ENCODE measurements around the gene ANO4. TPM values are rescaled to one million over a fixed set of nuclear protein-coding genes. Genes with fewer than 3 reads are reported as not detected.
A peak's percentile ranks its signal among the peaks of the same experiment; 100 is the strongest.

ANO4 gene
- polyA plus RNA-seq (ENCODE audit: insufficient read length in 4 of 4) = 1 to 10 TPM; 1.1 to 2.2 (median 1.6) TPM

DNA sequence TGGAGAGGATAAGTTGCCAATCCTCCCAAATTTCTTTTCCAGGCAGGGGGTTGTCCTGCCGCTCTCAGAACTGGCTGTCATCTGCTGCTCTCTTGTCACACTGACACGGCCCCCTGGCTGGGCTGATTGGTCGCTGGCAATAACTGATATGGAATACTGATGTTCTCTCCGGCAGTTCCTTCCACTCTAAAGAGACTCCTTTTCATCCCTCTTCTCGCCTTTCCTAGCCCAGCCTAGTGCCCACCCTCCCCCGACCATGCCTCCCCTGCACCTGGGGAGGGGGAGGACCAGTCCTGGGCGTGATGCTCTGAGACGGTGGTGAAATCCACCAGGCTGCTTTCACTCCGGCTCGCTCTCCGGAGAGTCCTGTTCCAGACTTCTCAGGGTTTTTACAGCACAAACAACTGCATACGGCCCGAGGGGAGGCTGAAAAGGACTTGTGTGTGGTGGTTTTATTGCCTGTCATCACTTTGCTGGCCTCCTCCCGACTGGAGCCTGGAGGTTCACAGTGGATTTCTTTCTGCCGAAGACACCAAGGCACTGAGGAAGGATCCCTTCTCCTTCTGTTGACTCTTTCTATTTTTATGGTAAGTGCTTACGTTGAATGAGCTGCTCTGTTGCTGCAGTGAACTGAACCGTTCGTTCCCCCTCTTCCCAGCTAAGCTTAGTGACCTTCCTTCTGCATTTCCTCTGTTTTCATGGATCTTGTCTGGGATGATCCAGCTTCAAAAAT, at the start of gene ANO4:
Gene ANO4 (plus strand): TSS at position 336 of the 733 bp plus-strand sequence. CDS start 107,010 bp downstream, outside the sequence.
- peak in 2 of 4 donors; percentile 9 to 13 for DNase-seq (ENCODE audit: low read depth in 4 of 4, low spot score in 2 of 4)

DNA sequence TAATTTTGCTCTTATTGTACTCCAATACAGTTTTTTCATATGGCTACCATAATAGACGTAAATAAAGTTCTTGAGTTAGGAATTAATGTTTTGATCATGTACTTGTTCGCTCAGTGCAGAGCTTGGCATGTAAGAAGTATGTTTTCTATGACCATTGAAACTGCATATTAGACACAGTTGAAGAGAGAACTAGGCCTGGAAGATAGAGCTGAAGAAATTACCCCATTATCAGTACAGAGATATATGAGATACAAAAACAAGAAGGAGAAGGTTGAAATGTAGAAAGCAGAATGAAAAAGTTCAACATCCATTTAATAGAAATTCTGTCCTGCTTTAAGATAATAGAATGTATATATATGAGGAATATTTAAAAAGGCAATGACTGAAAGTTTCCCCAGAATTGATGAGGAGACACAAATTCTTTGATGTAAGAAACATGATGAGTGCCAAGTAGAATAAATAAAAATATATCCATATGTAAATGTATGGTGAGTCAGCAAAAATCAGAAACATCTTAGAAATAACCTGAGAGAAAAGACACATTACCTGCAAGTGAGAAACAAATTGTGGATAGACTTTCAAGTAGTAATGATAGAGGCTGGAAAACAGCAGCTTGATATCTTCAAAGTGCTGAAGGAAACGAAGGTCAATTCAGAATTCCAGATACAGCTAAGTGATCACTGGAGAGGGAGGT, 49.1 kb upstream of the ANO4 start:
- DNase-seq (ENCODE audit: low read depth in 4 of 4, low spot score in 2 of 4) = no peak

DNA sequence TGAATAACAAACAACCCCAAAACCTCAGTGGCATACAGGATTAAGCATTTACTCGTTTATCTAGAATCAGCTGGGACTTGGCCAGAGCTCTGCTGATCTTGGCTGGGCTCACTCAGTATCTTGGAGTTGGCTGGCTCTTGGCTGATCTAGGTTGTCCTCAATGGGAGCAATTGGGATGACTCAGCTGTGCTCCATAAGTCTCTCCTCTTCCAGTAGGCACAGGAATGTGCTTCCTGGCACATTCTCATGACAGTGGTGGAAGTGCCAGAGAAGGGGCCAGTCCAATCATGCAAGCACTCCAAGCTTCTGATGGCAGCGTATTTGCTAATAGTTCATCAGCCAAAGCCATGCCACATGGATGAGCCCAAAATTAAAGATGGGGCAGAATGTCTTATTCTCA, 41.7 kb upstream of the ANO4 start:
- no peak for DNase-seq (ENCODE audit: low read depth in 4 of 4, low spot score in 2 of 4)

DNA sequence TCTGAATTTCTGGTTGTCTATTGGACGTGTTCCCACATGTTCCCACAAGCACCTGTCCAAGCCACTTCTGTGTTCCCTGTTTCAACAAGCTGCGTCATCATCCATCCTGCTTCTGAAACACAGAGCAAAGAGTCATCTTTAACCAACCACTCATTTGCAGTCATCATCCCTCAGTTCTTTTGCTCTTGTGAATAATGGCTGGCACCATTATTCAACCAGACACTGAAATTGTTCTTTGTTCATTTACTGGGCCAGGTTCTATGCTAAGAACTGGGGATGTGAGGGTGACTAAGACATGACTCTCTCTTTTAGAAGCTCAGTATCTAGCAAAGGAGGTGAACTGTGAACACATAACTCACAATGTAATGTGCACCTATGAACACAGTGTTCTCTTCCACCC, 40.7 kb upstream of the ANO4 start:
- no peak for DNase-seq (ENCODE audit: low read depth in 4 of 4, low spot score in 2 of 4)

DNA sequence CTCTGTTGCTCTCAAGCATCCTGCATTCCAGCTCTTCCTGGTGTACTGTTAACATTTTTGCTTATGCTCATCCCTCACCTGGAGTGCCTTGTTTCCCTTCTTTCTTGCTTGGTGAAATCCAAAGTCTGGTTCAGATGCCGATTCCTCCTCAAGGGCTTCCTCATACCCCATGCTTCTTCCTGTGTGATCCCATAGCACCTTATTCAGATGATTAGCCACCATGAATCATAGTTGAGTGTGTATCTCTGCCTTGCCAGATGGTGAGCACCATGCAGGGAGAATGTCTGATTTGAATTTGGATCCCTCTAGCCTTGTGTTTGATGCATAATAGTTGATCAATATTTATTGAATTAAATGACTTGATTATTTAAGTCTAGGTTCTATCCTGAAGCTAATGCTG, 39.4 kb upstream of the ANO4 start:
- DNase-seq (ENCODE audit: low read depth in 4 of 4, low spot score in 2 of 4) = no peak

DNA sequence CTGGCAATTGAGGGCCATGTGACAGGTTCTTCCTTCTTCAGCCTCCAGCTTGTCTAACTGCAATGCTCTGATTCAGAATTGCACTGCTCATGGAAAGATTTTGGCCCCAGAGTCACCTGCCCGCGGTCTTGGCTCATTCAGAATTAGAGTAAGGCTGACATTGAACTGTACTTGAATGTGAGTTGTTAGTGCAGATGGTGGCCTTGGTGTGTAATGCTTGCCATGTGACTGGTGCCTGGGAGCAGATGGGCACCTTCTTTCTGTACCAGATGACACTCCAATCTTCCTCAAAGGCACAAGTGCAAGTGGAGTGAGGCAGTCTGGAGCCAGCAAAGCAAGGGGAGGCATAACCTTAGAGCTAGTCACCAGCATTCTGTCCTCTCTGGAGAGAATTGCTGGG, 36.5 kb upstream of the ANO4 start:
- DNase-seq (ENCODE audit: low read depth in 4 of 4, low spot score in 2 of 4) = no peak

DNA sequence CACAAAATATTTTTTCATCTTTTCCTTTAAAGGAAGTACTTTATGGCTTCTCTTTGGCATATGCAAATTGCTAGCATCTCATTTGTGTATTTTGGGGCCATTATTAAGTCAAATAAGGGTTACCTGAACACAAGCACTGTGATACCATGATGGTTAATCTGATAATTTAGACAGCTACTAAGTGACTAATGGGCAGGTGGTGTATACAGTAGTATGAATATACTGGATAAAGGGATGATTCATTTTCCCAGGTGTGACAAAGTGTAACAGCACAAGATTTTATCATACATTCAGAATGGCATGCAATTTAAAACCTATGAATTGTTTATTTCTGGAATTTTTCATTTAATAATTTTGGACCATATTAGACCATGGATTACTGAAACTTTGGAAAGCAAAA, 27.2 kb upstream of the ANO4 start:
- DNase-seq (ENCODE audit: low read depth in 4 of 4, low spot score in 2 of 4) = no peak

DNA sequence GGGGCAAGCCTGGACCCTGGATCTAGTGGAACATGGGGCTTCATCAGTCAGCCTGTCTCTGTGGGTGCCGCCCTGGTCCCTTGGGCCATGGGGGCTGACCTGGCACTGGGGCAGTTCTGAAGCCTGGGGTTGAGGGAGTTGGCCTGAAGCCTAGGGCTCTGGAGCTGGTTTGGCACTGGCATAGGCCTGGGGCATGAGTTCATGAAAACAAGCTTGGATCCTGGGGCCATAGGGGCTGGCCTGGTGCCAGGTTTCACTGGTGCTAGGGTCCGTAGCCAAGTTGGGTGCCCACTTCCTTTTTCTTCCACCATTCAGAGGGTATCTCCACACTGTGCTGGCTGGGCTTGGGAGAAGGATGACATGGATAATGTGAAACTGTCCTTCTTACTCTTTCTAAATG, 26.6 kb upstream of the ANO4 start:
- DNase-seq (ENCODE audit: low read depth in 4 of 4, low spot score in 2 of 4) = no peak

DNA sequence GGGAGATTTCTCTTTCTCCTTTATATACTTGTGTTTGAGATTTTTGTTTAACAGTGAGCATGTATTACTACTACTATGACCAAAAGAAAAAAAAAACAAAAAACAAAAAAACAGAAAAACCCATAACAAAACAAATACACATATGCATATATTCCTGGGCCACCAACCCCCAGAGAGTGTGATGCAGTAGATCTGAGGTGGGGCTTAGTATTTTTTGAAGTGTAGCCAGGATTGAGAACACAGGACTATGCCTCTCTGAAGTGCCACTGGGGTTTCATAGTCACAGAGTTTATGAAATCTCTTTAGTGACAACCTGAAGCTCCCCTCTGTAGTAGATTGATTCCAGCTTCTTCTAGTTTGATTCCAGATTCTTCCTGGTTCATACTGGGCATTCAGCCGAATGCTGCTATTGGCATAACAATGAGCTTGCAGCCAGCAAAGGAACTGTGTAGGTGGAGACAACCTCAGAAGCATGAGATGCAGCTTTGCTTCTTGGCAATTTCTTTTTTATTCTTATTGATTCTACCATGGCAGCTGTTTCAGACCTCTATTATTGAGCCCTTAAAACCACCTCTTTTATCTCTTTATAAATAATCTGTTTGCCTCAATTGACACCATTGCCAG, 15.5 kb upstream of the ANO4 start:
- no peak for DNase-seq (ENCODE audit: low read depth in 4 of 4, low spot score in 2 of 4)

DNA sequence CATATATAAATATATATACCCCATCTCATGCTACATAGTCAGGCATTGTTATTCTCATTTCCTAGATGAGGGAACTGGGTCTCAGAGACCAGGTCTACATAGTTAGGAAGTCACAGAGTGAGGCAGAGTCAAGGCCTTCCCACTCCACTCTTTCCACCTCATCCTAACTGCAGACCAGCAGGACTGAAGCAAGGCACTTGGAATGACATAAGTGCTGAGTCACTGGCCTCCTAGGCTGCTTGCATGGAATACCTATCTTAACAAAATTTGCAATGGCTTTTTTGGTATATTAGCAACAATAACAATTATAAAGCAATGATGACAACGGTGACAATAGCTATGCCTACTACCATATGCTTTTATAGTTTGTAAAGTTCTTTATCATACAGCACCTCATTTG, 5.4 kb upstream of the ANO4 start:
- no peak for DNase-seq (ENCODE audit: low read depth in 4 of 4, low spot score in 2 of 4)

DNA sequence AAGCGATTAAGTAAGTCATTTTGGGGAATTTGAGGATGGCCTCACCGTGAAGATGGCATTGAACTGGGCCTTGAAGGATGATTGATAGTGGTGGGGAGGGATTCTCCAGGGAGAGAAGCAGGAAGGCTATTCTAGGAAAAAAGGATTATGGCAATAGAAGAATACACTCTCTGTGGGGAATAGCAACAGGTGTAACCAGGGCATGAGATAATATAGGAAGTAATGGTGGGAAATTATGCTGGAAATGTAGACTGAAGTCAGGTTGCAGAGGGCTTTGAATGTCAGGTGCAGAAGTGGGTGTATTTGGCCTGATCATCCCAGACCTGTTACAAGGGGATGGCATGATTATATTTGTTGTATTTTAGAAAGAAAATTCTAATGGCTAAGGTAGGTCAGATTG, 4.6 kb upstream of the ANO4 start:
- DNase-seq (ENCODE audit: low read depth in 4 of 4, low spot score in 2 of 4) = no peak

DNA sequence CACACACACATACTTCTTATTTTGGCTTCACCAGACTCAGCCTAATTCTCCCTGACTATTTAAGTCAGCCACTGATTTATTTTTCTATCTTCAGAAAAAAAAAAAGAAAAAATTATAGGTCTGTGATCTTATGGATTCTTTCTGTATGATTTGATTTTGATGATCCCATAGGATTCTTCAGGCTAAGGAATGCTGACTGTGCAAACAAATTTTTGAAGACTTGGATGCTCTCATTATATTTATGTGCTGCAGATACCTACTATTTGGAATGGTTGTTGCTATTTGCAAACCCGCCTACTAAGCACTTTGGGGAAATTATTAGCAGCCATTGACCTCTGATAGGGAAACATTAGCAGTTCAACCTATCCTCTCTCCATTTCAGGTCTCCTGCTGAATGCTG, 4.0 kb upstream of the ANO4 start:
- DNase-seq (ENCODE audit: low read depth in 4 of 4, low spot score in 2 of 4) = no peak

DNA sequence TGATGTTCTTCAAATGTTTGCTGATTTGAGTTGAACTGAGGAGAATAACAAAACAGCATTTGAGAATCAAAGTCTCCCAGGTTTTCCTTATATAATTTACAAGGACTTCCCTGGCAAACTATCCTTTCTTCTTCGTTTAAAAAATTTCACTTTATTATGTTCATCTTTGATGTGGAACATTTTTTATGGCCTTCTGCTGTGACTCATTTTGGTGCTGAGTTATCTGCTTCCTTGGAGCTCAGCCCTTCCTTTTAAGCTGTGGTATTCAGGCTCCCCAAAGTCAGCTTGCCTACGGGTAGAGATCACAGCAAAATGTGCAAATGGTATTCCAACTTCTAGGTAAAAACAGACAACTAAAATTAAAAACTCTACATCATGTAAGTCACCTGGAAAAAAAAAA, 1.4 kb upstream of the ANO4 start:
- no peak for DNase-seq (ENCODE audit: low read depth in 4 of 4, low spot score in 2 of 4)

DNA sequence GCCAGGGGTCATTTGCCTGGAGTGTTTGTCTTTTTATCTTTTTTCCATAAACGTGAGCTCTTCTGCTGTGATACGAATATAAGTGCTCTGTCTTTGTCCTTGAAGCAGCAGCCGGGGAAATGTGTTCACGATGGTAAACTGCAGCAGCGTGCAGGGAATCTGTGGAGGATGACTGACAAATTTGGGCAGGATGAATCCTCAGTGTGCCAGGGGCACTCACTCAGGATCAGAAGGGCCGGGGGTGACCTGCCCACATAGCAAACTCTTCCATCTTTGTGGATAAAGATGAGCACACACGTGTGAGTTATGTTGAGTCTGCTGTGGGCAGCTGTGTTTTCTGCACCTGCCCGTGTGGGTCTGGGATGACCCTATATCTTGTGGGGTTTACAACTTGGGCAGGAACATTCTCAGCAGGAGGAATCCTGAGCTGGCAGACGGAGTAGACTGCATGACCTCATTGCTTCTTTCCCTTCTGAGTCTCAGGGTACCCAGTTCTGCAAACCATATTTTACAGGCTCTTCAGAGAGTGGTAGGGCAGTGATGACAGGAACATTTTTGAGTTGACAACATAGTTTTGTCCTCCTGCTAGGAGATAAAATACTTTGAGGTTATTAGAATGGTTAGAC, 711 bp downstream of the ANO4 start:
- no peak for DNase-seq (ENCODE audit: low read depth in 4 of 4, low spot score in 2 of 4)

DNA sequence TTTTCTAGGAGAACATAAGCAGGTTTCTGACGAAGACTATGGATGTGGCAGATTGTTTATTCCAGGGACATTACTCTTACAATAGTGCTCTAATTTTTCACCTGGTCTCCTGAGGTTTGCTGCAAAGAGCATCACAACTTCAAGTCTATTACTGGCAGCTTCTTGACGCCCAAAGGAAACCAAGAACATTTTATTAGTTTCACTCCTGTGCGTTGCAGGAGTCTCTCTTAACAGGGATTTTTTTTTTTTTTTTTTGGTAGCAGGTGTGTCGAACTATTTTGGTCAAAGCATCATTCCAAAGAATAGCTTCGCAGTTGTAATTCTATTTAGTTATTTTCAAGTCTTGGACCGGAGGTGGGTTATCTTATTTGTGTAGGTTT, 1.2 kb downstream of the ANO4 start:
- DNase-seq (ENCODE audit: low read depth in 4 of 4, low spot score in 2 of 4) = no peak

DNA sequence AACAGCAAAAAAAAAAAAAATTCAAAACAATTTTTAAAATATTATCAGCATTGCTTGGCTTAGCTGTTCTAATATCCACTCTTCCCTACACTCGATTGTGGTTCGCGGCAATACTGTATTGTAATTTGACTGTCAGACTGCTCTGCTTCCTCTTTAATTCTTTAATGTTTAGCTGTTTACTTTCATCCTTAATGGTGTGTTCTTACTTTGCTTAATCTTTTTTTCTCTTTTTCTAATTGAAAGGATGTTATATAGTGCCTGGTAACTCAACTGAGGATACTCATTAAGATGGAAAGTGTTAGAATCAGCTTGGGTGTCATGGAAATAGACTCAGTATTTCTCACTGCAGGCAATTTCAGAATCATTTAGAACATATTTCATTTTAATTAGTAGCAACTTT, 2.0 kb downstream of the ANO4 start:
- DNase-seq (ENCODE audit: low read depth in 4 of 4, low spot score in 2 of 4) = no peak

DNA sequence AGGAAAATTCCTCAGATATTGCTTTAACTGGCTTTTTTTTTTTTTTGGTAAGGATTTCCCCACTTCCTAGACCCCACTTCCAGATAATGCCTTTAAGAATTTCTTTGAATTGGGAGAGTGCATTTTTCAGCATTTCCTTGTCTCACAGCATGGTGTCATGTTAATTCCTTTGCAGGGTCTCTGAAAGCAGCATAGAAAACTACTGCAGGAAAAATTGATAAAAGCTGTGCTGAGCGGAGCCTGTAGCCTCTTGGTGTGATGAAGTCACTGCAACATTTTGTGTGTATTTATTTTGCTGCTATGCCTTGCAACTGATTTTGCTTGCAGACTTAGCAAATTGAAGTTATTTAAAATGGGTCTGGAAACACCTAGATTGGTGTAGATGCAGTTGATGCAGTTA, 2.7 kb downstream of the ANO4 start:
- DNase-seq (ENCODE audit: low read depth in 4 of 4, low spot score in 2 of 4) = no peak

DNA sequence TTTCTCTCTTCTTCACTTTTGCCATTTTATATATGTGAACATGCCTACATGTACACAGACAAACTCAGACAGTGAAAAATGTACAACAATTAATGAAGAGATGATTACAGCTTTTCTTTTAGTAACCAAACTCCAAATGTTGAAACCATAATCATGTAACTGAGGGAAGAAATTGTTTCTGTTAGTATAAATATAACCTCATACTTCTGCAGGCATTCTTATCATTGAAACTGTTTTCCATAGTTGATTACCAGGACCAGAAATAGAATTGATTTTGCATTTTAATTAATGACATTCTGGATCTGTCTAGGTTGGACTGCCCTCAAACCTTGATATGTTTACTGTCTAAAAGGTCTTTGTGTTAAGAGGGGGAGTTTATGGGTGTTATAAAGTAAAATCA, 3.2 kb downstream of the ANO4 start:
- no peak for DNase-seq (ENCODE audit: low read depth in 4 of 4, low spot score in 2 of 4)

DNA sequence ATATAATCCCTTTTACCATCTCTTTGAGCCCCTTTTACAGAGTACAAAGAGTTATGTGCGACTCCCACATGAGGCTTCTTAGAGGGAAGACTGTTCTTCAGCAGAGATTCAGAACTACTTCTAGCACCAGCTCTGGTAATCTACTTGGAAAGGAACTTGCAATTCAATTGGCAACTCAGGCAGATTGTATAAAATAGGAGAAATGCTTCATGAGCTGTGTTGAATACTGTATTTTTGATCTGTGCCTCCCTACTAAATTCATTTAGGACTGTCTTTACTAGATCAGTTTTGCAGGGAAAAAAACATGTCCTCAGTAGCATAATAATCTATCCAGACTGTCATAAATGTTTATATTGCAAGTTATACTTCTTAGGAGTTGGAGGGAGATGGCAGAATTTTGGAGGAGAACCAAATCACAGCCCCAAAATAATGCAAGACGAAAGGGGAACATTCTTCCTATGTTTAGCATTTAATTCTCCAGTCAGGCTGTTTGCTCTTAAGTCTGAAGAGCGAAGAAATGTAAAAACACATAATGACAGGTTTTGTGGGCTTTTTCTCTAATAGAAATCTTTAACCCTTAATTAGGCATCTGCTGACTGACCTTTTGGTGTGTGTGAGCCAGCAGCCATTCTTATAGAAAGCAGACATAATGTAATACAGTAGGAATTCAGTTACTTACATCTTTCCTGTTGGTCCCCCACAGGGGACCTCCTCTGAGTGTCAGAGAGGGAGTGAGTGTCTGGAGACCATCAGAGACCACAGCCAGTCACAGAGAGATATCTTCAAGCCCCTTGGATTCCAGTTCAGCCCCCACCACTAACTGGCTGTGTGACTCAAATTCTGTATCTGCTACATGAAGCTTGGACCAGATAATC, 3.9 kb downstream of the ANO4 start:
- no peak for DNase-seq (ENCODE audit: low read depth in 4 of 4, low spot score in 2 of 4)

DNA sequence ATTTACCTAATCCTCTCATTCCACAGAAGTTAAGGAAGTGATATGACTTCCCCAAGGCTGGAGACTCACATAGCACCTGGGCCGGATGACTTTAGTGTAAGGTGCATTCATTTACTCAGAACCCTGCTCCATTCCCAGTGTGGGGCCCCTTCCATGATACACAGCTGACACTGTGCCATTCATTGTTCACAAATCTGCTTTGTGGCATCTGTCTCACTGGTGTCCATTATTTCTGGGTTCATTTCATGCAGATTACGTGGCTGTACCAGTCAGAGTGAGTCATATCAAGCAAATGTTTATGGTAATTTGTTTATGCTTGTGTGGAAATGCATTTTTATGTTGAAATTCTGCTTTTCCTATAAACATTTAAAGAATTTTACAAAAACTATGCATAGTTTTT, 5.2 kb downstream of the ANO4 start:
- no peak for DNase-seq (ENCODE audit: low read depth in 4 of 4, low spot score in 2 of 4)

DNA sequence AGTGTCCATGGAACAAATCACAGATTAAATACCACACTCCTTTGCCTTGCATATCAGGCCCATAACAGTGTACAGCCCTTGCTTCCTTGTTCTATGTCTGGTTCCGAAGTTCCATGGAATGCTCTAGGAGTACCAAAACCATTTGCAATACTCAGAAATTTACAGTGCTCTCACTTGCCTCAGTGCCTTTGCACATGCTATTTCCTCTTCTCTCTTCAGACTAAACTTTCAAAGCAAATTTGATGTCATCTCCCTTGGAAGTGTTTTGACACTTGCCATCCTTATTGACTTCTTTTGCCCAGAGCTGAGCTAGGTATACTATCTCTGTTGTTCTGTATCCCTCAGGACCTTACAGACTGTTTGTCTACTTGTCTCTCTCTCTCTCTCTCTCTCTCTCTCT, 6.1 kb downstream of the ANO4 start:
- DNase-seq (ENCODE audit: low read depth in 4 of 4, low spot score in 2 of 4) = no peak
